ENCODE data around the gene AKT3.

GRCh38 chr1:243791586-243792267 lies 58.3 kb downstream of the AKT3 start:
- no peak for TF ChIP-seq RFX5 (IDR thresholded peaks at IDR 0.05; ENCODE audit: borderline replicate concordance, low read depth, low read length)
- no peak for TF ChIP-seq CTCF (IDR thresholded peaks at IDR 0.05; ENCODE audit: control extremely low read depth in 1 of 3, insufficient read depth in 1 of 3, low read depth in 1 of 3, low read length in 3 of 3)
- TF ChIP-seq MAX (IDR thresholded peaks at IDR 0.05): no peak
- TF ChIP-seq RAD21 (IDR thresholded peaks at IDR 0.05 in 1 of 2, conservative IDR thresholded peaks at IDR 0.05 in 1 of 2; ENCODE audit: low read depth in 2 of 2, low read length in 2 of 2): no peak
- no peak for TF ChIP-seq CBX8 (IDR thresholded peaks at IDR 0.05; ENCODE audit: borderline replicate concordance, low read depth, low read length)

All from H1 (cell line).